Neutrophil (primary cell): ENCODE results near the gene FZD10.

Experiments used
- H3K27ac ChIP-seq: fragments of 200-600 bp; sonication (generic); 2 replicates; pipeline ENCODE4 v1.5.1; 2016; ENCODE audit warnings: mild to moderate bottlenecking, moderate library complexity
- H3K27me3 ChIP-seq: fragments of 200-600 bp; sonication (generic); 2 replicates; pipeline ENCODE4 v1.6.0; 2016; ENCODE audit warnings: mild to moderate bottlenecking
- H3K36me3 ChIP-seq: fragments of 200-600 bp; sonication (generic); 2 replicates; pipeline ENCODE4 v1.5.1; 2017
- H3K4me1 ChIP-seq, 2 experiments: fragments of 200-600 bp in 1 of 2; sonication (generic) in 1 of 2; 1 replicate in 1 of 2; 2 replicates in 1 of 2; pipeline versions ENCODE4 v1.5.1 to v1.6.1; 2013 to 2016; ENCODE audit warnings: low read depth in 1 of 2, low read length in 1 of 2, mild to moderate bottlenecking in 1 of 2, moderate library complexity in 1 of 2; ENCODE audit not compliant: control insufficient read depth in 1 of 2, insufficient read depth in 1 of 2
- H3K4me3 ChIP-seq, 2 experiments: fragments of 200-600 bp in 1 of 2; sonication (generic) in 1 of 2; 1 replicate in 1 of 2; 2 replicates in 1 of 2; pipeline ENCODE4 v1.5.1; 2013 to 2016; ENCODE audit warnings: low read depth in 1 of 2, low read length in 1 of 2, mild to moderate bottlenecking in 1 of 2, moderate library complexity in 1 of 2
- H3K9me3 ChIP-seq: fragments of 200-600 bp; sonication (generic); 2 replicates; pipeline ENCODE4 v1.5.1; 2016
- TF ChIP-seq, protein P1 (sequence below): fragments of 200-600 bp; sonication (generic); IDR thresholded peaks from 2 replicates; pipeline ENCODE4 v1.5.1; 2016; ENCODE audit warnings: antibody characterized with exemption

FZD10 gene

DNA sequence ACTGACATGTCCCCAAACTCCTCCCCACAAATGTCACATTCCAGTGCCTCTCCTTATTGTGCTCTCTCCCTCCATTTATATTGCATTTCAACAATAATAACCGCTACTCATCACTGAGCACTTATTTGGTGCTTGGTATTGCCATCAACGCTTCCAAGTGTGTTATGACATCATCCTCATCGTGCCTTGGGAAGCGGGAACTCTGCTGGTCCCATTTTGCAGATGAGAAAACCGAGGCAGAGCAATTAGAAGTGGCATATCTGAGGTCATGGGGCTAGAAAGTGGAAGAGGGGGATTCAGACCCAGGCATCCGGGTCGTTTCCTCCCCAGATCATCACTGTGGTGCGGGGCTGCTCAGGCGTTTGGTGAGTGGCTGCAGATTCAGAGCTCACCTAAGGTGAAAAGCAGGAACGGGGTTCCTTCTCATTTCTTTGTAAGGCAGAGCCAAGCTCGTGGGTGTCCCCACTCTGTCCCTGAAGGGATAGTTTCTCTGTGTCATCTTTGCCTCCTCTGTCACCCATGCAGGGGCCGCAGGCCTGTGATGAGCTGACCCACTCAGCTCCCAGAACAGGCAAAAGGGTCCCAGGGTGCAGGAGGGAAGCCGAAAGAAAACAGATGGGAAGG is 5.5 kb upstream of the FZD10 start:
- Histone ChIP-seq H3K4me1 (no peaks in the 10 kb centered on the region), H3K9me3 (no peaks in the 10 kb centered on the region), H3K27ac (no peak overlapping the region), H3K27me3 (peaks cover 61% of the 10 kb centered on the region), H3K36me3 (no peaks in the 10 kb centered on the region), H3K4me3 (no peak overlapping the region)
- TF ChIP-seq, protein P1, sequence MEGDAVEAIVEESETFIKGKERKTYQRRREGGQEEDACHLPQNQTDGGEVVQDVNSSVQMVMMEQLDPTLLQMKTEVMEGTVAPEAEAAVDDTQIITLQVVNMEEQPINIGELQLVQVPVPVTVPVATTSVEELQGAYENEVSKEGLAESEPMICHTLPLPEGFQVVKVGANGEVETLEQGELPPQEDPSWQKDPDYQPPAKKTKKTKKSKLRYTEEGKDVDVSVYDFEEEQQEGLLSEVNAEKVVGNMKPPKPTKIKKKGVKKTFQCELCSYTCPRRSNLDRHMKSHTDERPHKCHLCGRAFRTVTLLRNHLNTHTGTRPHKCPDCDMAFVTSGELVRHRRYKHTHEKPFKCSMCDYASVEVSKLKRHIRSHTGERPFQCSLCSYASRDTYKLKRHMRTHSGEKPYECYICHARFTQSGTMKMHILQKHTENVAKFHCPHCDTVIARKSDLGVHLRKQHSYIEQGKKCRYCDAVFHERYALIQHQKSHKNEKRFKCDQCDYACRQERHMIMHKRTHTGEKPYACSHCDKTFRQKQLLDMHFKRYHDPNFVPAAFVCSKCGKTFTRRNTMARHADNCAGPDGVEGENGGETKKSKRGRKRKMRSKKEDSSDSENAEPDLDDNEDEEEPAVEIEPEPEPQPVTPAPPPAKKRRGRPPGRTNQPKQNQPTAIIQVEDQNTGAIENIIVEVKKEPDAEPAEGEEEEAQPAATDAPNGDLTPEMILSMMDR: no peak

DNA sequence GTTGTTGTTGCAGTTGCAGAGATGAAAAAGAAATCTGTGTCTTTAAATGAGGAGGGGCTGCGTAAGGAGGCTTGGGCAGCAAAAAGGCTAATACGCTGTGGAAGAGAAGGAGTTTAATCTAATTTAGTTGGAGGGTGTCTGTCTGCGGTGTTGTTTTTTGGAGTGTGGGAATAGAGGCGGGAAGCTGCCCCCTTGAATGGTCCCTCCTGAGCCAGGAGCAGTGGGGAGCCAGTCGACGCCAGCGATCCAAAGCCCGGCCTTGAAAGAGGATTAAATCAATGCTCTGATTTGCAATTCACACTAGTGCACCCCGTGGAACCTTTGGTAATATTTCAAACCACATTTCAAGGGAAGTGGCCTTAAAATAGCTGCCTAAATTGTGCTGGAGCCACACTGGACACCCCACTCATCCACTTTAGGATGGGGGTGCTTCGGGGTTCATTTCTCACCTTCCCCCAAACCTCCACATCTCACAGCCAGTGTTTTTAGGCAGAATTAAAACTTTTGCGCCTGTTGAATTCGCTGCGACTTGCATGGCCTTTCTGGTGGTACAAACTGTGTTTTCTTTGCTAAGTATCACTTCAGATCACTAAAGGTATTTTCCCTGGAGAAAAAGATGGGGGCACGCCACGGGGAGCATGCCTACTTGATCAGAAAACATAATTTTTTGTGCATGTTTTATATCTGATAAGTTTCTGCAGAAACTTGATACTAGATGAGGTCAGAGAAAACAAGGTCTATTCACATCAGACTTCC is 4.1 kb upstream of the FZD10 start:
- H3K27me3 ChIP-seq: peaks cover 75% of the 10 kb centered on the region
- TF ChIP-seq, protein P1: no peak
- no peaks in the 10 kb centered on the region for H3K9me3 ChIP-seq
- no peak overlapping the region for H3K4me3 ChIP-seq
- no peaks in the 10 kb centered on the region for H3K36me3 ChIP-seq
- no peak overlapping the region for H3K27ac ChIP-seq
- no peaks in the 10 kb centered on the region for H3K4me1 ChIP-seq

DNA sequence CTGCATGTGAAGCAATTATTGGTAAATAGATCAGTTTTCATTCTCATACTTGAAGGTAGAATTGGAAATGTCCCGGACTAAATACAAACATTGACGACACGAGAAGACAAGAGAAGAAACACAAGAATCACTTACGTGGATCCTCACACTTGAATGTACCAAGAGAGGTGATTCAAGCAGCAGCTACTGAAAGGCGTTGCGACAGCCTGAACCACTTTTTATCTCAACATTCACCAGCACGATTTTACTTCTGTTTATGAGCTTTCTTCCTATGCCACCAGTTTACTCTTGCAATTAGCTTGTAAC is 3.6 kb upstream of the FZD10 start:
- no peaks in the 10 kb centered on the region for H3K4me1 ChIP-seq
- H3K4me3 ChIP-seq: no peak overlapping the region
- TF ChIP-seq, protein P1: no peak
- no peaks in the 10 kb centered on the region for H3K36me3 ChIP-seq
- H3K9me3 ChIP-seq: no peaks in the 10 kb centered on the region
- peaks cover 81% of the 10 kb centered on the region for H3K27me3 ChIP-seq
- H3K27ac ChIP-seq: no peak overlapping the region

DNA sequence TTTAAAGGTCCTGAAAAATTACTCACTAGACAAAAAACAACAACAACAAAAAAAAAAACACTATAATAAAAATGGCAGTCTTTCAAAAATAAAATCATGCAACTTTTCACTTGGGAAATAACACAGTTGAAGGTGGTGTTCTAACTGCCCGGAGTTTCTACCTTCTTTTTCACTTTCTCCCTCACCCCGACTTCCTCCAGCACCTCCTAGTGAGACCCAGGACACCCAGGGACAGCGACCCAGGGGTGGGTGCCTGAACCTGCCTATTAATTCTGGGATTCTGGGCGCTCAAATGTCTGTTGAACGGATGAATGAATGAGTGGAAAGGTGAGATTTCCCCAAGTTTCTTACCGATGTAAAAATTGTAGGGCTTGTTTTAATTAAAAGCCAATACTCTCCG is 2.0 kb upstream of the FZD10 start:
- Histone ChIP-seq H3K9me3 (no peaks in the 10 kb centered on the region), H3K27me3 (peaks cover 97% of the 10 kb centered on the region), H3K27ac (no peak overlapping the region), H3K36me3 (no peaks in the 10 kb centered on the region), H3K4me1 (no peaks in the 10 kb centered on the region), H3K4me3 (no peak overlapping the region)
- TF ChIP-seq, protein P1: no peak

DNA sequence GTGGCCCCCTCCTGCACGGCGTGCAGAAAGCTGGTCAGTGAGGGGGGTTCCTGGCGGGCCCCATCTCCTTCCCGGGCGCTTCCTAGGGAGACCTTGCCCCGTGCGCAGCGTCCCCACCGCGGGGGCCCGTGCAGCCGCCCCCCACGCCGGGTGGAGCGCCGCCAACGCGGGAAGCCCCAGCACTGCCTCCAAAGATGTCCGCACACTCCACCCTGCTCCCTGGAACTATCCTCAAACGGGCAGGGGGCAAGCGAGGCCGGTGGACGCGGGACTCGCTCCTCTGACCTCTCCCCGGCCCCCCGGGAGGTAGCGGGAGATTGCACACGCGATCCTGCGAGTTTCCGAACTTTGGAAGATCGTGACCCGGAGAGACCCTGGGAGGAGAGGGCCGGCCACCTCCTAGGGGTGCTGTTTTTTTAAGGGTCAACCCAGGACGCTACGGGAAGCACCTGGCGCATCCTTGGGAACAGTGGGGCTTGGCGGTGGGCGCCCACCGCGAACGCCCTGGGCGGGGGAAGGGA is 1.5 kb upstream of the FZD10 start:
- H3K9me3 ChIP-seq: no peaks in the 10 kb centered on the region
- H3K27ac ChIP-seq: no peak overlapping the region
- H3K36me3 ChIP-seq: no peaks in the 10 kb centered on the region
- H3K4me3 ChIP-seq: no peak overlapping the region
- H3K27me3 ChIP-seq: peaks cover 100% of the 10 kb centered on the region
- TF ChIP-seq, protein P1: no peak
- H3K4me1 ChIP-seq: no peaks in the 10 kb centered on the region
